ENCODE data around the gene FBXO21.

Gene FBXO21

DNA sequence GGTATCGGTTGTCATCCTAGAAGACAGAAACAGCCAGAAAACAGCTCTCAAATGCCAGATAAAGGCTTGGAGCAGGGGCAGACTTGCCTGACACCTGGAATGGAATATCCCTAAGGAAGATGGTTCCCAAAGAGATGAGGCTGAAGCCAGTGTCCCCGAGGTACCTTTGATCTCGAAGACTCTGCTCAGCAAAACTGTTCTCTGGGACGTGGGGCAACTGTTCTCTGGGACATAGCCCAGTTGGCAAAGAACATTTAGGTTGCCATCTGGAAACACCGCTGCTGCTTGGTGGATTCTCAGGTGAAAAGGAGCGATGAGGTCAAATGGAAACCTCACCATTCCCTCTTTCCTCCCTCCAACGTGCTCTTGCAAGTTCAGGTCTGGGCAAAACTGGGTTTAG, 27.9 kb upstream of the FBXO21 start:
- Histone ChIP-seq H3K9ac (ENCODE audit: low read depth in 1 of 2, low read length in 2 of 2) (no peak overlapping the region), H3K4me3 (ENCODE audit: low read depth in 1 of 2, low read length in 2 of 2) (no peak overlapping the region), H3K4me1 (ENCODE audit: control insufficient read depth in 1 of 2, insufficient read depth in 2 of 2, low read length in 2 of 2) (no peaks in the 10 kb centered on the region), H3K9me3 (ENCODE audit: control insufficient read depth in 1 of 2, low read length in 2 of 2) (no peaks in the 10 kb centered on the region), H3K27me3 (ENCODE audit: control insufficient read depth in 1 of 2, insufficient read depth in 2 of 2, low read length in 2 of 2) (peaks cover 0 to 15% of the 10 kb centered on the region in 2 donors), H3K36me3 (ENCODE audit: control insufficient read depth in 1 of 2, insufficient read depth in 2 of 2, low read length in 2 of 2) (no peaks in the 10 kb centered on the region), H3K27ac (ENCODE audit: low read depth, low read length) (no peak overlapping the region)

DNA sequence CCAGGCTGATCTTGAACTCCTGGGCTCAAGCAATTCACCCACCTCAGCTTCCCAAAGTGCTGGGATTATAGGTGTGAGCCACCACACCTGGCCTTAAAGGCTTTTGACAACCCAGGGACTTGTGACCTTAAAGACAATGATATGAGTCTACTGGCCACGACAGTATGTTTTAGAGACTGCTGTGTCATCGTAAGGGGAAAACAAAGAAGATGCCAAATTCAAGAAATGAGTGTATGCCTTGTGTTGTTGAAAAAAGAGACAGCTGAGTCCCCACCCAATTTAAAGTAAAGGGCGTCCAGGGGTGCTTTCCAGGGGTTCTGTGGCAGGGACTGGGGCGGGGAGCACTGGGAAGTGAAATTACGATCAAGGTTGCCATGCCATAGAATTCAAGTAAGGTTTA, 26.4 kb upstream of the FBXO21 start:
- Histone ChIP-seq H3K4me1 (ENCODE audit: control insufficient read depth in 1 of 2, insufficient read depth in 2 of 2, low read length in 2 of 2) (no peaks in the 10 kb centered on the region), H3K27ac (ENCODE audit: low read depth, low read length) (no peak overlapping the region), H3K27me3 (ENCODE audit: control insufficient read depth in 1 of 2, insufficient read depth in 2 of 2, low read length in 2 of 2) (peaks cover 0 to 15% of the 10 kb centered on the region in 2 donors), H3K9me3 (ENCODE audit: control insufficient read depth in 1 of 2, low read length in 2 of 2) (no peaks in the 10 kb centered on the region), H3K4me3 (ENCODE audit: low read depth in 1 of 2, low read length in 2 of 2) (no peak overlapping the region), H3K36me3 (ENCODE audit: control insufficient read depth in 1 of 2, insufficient read depth in 2 of 2, low read length in 2 of 2) (no peaks in the 10 kb centered on the region), H3K9ac (ENCODE audit: low read depth in 1 of 2, low read length in 2 of 2) (no peak overlapping the region)

DNA sequence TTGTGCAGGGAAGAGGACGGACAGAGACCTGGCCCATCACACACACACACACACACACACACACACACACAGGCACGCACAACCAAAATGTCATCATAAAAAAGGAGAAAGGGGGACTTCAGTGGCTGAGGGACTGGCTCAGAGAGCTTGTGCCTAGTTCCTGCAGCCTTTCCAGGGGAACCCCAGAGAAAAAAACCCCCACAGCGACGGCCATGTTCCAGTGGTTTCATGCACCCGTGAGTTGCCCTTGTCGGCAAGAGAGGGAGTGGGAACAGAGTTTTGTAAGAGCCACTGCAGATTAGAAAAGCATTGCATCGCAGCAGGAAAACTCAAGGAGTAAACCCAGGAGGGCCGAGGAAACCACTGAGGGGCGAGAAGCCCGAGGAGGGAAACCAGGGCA, 24.5 kb upstream of the FBXO21 start:
- Histone ChIP-seq H3K9me3 (ENCODE audit: control insufficient read depth in 1 of 2, low read length in 2 of 2) (no peaks in the 10 kb centered on the region), H3K27me3 (ENCODE audit: control insufficient read depth in 1 of 2, insufficient read depth in 2 of 2, low read length in 2 of 2) (peaks cover 0 to 5% of the 10 kb centered on the region in 2 donors), H3K9ac (ENCODE audit: low read depth in 1 of 2, low read length in 2 of 2) (no peak overlapping the region), H3K36me3 (ENCODE audit: control insufficient read depth in 1 of 2, insufficient read depth in 2 of 2, low read length in 2 of 2) (no peaks in the 10 kb centered on the region), H3K27ac (ENCODE audit: low read depth, low read length) (no peak overlapping the region), H3K4me1 (ENCODE audit: control insufficient read depth in 1 of 2, insufficient read depth in 2 of 2, low read length in 2 of 2) (no peaks in the 10 kb centered on the region), H3K4me3 (ENCODE audit: low read depth in 1 of 2, low read length in 2 of 2) (no peak overlapping the region)

DNA sequence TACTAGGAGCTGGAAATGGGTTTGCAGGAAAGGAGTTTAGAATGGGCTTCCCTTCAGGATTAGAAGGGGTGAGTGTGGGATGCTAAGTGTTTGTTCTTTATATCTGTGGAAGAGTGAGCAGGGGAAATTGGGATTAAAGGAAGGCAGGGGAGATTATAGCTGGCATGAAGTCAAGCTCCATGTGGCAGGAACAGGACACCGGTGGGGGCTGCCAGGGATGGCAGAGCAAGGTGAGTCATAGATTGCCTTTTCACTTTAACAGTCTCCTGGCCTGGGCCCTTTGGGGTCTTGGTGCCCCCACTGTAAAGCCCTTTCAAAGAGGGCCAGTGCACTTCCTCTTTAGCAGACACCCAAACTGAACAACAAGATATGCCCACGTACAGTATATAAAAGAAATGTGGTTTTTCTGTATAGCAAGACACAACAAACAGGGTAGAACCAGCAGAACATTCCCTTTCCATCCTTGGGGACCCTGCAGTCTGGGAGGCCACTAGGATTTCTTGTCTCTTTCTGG, 23.1 kb upstream of the FBXO21 start:
- Histone ChIP-seq H3K9me3 (ENCODE audit: control insufficient read depth in 1 of 2, low read length in 2 of 2) (no peaks in the 10 kb centered on the region), H3K27ac (ENCODE audit: low read depth, low read length) (no peak overlapping the region), H3K9ac (ENCODE audit: low read depth in 1 of 2, low read length in 2 of 2) (no peak overlapping the region), H3K4me3 (ENCODE audit: low read depth in 1 of 2, low read length in 2 of 2) (no peak overlapping the region), H3K27me3 (ENCODE audit: control insufficient read depth in 1 of 2, insufficient read depth in 2 of 2, low read length in 2 of 2) (no peaks in the 10 kb centered on the region), H3K36me3 (ENCODE audit: control insufficient read depth in 1 of 2, insufficient read depth in 2 of 2, low read length in 2 of 2) (no peaks in the 10 kb centered on the region), H3K4me1 (ENCODE audit: control insufficient read depth in 1 of 2, insufficient read depth in 2 of 2, low read length in 2 of 2) (no peaks in the 10 kb centered on the region)

GRCh38 chr12:117212563-117213190, 22.4 kb upstream of the FBXO21 start:
- no peaks in the 10 kb centered on the region for H3K27me3 ChIP-seq (ENCODE audit: control insufficient read depth in 1 of 2, insufficient read depth in 2 of 2, low read length in 2 of 2)

DNA sequence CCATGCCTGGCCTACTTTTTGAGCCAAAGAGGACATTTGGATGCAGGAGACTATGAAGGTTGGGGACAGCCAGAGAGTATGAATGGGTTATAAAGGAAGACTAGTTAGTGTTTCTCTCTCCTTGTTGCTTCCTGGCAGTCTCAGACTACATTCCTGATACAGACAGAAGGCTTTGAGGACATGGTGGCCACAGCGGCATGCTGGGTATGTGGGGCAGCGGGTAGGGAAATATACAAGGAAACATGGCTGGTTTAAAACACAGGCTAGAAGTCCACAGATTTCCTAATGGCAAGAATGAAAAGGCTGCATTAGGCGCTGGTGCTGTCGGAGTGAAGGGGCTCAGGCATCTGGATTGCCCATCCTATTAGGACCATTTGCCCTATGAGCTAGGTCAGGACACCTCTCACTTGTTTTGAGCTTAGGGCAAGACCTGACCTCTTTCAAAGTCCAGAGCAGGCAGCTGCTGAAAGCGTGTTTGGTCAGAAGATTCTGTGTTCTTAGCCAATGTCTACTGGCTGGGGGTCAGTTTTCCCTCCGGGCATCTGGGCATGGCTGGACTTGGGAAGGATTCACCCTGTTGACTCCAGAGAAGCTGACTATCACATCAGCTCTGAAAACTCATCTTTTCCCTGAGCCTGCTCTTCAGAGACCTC, 20.1 kb upstream of the FBXO21 start:
- Histone ChIP-seq H3K27me3 (ENCODE audit: control insufficient read depth in 1 of 2, insufficient read depth in 2 of 2, low read length in 2 of 2) (no peaks in the 10 kb centered on the region), H3K36me3 (ENCODE audit: control insufficient read depth in 1 of 2, insufficient read depth in 2 of 2, low read length in 2 of 2) (no peaks in the 10 kb centered on the region), H3K4me1 (ENCODE audit: control insufficient read depth in 1 of 2, insufficient read depth in 2 of 2, low read length in 2 of 2) (no peaks in the 10 kb centered on the region), H3K9ac (ENCODE audit: low read depth in 1 of 2, low read length in 2 of 2) (no peak overlapping the region), H3K9me3 (ENCODE audit: control insufficient read depth in 1 of 2, low read length in 2 of 2) (no peaks in the 10 kb centered on the region), H3K4me3 (ENCODE audit: low read depth in 1 of 2, low read length in 2 of 2) (no peak overlapping the region), H3K27ac (ENCODE audit: low read depth, low read length) (no peak overlapping the region)

More at GRCh38 chr12:117212563-117213190, 22.4 kb upstream of the FBXO21 start:
- Histone ChIP-seq H3K9me3 (ENCODE audit: control insufficient read depth in 1 of 2, low read length in 2 of 2) (no peaks in the 10 kb centered on the region), H3K27ac (ENCODE audit: low read depth, low read length) (no peak overlapping the region), H3K4me1 (ENCODE audit: control insufficient read depth in 1 of 2, insufficient read depth in 2 of 2, low read length in 2 of 2) (no peaks in the 10 kb centered on the region), H3K4me3 (ENCODE audit: low read depth in 1 of 2, low read length in 2 of 2) (no peak overlapping the region), H3K36me3 (ENCODE audit: control insufficient read depth in 1 of 2, insufficient read depth in 2 of 2, low read length in 2 of 2) (no peaks in the 10 kb centered on the region), H3K9ac (ENCODE audit: low read depth in 1 of 2, low read length in 2 of 2) (no peak overlapping the region)

GRCh38 chr12:117209626-117210025, 19.4 kb upstream of the FBXO21 start:
- Histone ChIP-seq H3K9ac (ENCODE audit: low read depth in 1 of 2, low read length in 2 of 2) (no peak overlapping the region), H3K27me3 (ENCODE audit: control insufficient read depth in 1 of 2, insufficient read depth in 2 of 2, low read length in 2 of 2) (no peaks in the 10 kb centered on the region), H3K4me3 (ENCODE audit: low read depth in 1 of 2, low read length in 2 of 2) (no peak overlapping the region), H3K4me1 (ENCODE audit: control insufficient read depth in 1 of 2, insufficient read depth in 2 of 2, low read length in 2 of 2) (no peaks in the 10 kb centered on the region), H3K27ac (ENCODE audit: low read depth, low read length) (no peak overlapping the region), H3K9me3 (ENCODE audit: control insufficient read depth in 1 of 2, low read length in 2 of 2) (no peaks in the 10 kb centered on the region), H3K36me3 (ENCODE audit: control insufficient read depth in 1 of 2, insufficient read depth in 2 of 2, low read length in 2 of 2) (no peaks in the 10 kb centered on the region)

GRCh38 chr12:117208811-117209455, 18.7 kb upstream of the FBXO21 start:
- Histone ChIP-seq H3K27me3 (ENCODE audit: control insufficient read depth in 1 of 2, insufficient read depth in 2 of 2, low read length in 2 of 2) (no peaks in the 10 kb centered on the region), H3K36me3 (ENCODE audit: control insufficient read depth in 1 of 2, insufficient read depth in 2 of 2, low read length in 2 of 2) (no peaks in the 10 kb centered on the region), H3K4me3 (ENCODE audit: low read depth in 1 of 2, low read length in 2 of 2) (no peak overlapping the region), H3K9ac (ENCODE audit: low read depth in 1 of 2, low read length in 2 of 2) (no peak overlapping the region), H3K9me3 (ENCODE audit: control insufficient read depth in 1 of 2, low read length in 2 of 2) (no peaks in the 10 kb centered on the region), H3K27ac (ENCODE audit: low read depth, low read length) (no peak overlapping the region), H3K4me1 (ENCODE audit: control insufficient read depth in 1 of 2, insufficient read depth in 2 of 2, low read length in 2 of 2) (no peaks in the 10 kb centered on the region)

- Histone ChIP-seq H3K9ac (ENCODE audit: low read depth in 1 of 2, low read length in 2 of 2) (no peak overlapping the region), H3K4me1 (ENCODE audit: control insufficient read depth in 1 of 2, insufficient read depth in 2 of 2, low read length in 2 of 2) (no peaks in the 10 kb centered on the region), H3K36me3 (ENCODE audit: control insufficient read depth in 1 of 2, insufficient read depth in 2 of 2, low read length in 2 of 2) (no peaks in the 10 kb centered on the region), H3K27ac (ENCODE audit: low read depth, low read length) (no peak overlapping the region), H3K27me3 (ENCODE audit: control insufficient read depth in 1 of 2, insufficient read depth in 2 of 2, low read length in 2 of 2) (no peaks in the 10 kb centered on the region), H3K9me3 (ENCODE audit: control insufficient read depth in 1 of 2, low read length in 2 of 2) (no peaks in the 10 kb centered on the region), H3K4me3 (ENCODE audit: low read depth in 1 of 2, low read length in 2 of 2) (no peak overlapping the region)
Measured at GRCh38 chr12:117208206-117208605, 17.9 kb upstream of the FBXO21 start.

DNA sequence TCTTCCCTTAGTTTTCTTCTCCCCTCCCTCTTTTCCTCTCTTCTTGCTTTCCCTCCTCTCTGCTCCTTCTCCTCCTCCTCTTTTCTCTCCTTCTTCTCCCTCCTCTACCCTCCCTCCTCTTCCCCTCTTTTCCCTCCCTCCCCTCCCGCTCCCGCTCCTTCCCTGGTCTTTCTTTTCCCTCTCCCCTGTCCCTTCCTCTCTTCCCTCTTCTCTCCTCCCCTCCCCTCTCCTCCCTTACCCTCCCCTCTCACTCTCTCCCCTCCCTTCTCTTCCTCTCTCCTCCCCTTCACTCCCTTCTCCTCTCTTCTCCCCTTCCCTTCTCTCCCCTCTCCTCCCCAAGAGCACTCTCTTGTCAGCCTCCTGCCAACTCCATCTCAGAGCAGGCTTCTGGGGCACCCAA, 17.4 kb upstream of the FBXO21 start:
- Histone ChIP-seq H3K4me1 (ENCODE audit: control insufficient read depth in 1 of 2, insufficient read depth in 2 of 2, low read length in 2 of 2) (no peaks in the 10 kb centered on the region), H3K9me3 (ENCODE audit: control insufficient read depth in 1 of 2, low read length in 2 of 2) (no peaks in the 10 kb centered on the region), H3K9ac (ENCODE audit: low read depth in 1 of 2, low read length in 2 of 2) (no peak overlapping the region), H3K4me3 (ENCODE audit: low read depth in 1 of 2, low read length in 2 of 2) (no peak overlapping the region), H3K36me3 (ENCODE audit: control insufficient read depth in 1 of 2, insufficient read depth in 2 of 2, low read length in 2 of 2) (no peaks in the 10 kb centered on the region), H3K27ac (ENCODE audit: low read depth, low read length) (no peak overlapping the region), H3K27me3 (ENCODE audit: control insufficient read depth in 1 of 2, insufficient read depth in 2 of 2, low read length in 2 of 2) (no peaks in the 10 kb centered on the region)
